ENCODE results near the gene PDGFD.

The PDGFD gene

GRCh38 chr11:104093426-104094280 lies 70.3 kb downstream of the PDGFD start:
- TF ChIP-seq CTCF (IDR thresholded peaks at IDR 0.05) = no peak

- TF ChIP-seq CTCF (IDR thresholded peaks at IDR 0.05) = no peak
Observed at GRCh38 chr11:104092744-104093143, 71.2 kb downstream of the PDGFD start.

GRCh38 chr11:104091281-104092096 lies 72.5 kb downstream of the PDGFD start:
- TF ChIP-seq CTCF (IDR thresholded peaks at IDR 0.05) = no peak

- no peak for TF ChIP-seq CTCF (IDR thresholded peaks at IDR 0.05)
Observed at GRCh38 chr11:104090767-104091166, 73.2 kb downstream of the PDGFD start.

GRCh38 chr11:104089481-104089880 lies 74.5 kb downstream of the PDGFD start:
- no peak for TF ChIP-seq CTCF (IDR thresholded peaks at IDR 0.05)

GRCh38 chr11:104086621-104087020 lies 77.3 kb downstream of the PDGFD start:
- TF ChIP-seq CTCF (IDR thresholded peaks at IDR 0.05) = no peak

- no peak for TF ChIP-seq CTCF (IDR thresholded peaks at IDR 0.05)
Observed at GRCh38 chr11:104078995-104079394, 85.0 kb downstream of the PDGFD start.
